ENCODE measurements around the gene FAM78A. TPM values are rescaled to one million over a fixed set of nuclear protein-coding genes. Genes with fewer than 3 reads are reported as not detected.

Gene FAM78A
- total RNA-seq, 1 experiment from 2014 or later: 0.40 TPM

DNA sequence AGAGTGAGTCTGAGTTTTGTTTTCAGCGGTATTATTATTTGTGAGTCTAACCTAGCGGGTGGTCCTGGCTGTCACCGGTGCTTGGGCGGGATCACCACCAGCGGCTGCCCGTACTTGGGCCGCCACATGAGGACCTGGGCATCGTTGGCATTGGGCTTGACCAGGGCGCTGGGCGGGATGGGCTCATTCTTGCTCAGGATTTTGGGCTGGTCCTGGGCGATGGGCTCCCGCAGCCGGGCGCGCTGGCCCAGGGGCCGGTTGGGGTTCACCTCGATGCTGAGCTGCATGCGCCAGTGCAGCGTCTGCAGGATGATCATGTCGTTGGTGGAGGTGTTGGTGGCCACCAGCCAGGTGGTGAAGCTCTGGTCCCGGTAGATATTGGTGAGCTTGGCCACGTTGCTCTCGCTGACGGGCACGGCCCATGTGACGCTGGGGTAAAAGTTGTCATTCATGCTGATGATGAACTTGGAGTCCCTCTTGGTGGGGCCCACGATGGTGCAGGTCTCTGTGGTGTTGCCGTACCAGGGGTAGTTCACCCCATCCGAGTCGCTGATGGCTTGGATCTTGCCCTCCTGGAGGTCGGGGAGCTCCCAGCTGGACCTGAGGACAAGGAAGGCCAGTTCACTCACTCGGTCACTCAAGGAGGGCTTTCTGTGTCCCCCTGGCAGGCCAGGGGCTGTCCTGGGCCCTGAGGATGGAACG is 15.4 kb downstream of the FAM78A start:
- H3K27ac Mint-ChIP-seq (ENCODE audit: low read depth, unreplicated experiment): no peak overlapping the region
- H3K27me3 Mint-ChIP-seq (ENCODE audit: insufficient read depth, unreplicated experiment): no peaks in the 10 kb centered on the region

DNA sequence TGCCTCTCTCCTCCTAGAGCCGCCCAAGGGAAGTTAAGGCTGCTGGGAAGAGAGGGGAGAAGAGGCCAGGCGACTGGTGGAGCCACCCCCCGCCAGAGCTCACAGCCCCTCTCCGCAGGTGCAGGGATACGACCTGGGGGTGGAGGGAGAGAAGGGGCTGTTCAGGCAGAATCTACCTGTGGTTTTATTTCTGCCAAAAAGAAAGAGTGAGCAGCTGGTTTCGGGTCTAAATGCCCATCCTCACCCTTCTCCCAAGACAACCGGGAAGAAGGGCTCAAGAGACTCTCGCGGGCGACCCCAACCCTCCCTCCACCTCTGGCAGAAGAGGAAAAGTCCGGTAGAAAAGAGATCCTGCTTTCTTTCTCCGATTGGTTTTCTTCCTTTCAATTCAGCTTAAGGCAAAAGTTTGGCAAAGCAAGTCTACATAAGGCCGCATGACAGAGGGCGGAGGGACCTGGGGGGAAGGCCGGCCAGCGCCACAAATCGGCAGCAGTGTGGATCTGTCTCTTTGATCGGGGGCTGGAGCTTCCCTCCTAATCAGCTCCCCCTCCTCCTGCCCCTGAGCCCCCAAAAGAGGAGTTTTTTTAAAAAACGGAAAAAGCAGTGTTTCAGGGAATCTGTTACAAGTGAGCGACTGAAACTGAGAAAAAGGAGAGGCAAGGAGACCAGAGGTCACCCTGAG is 16.3 kb downstream of the FAM78A start:
- no TSS peak for BruUV-seq (replicated peaks)
- no peaks in the 10 kb centered on the region for H3K9me3 Mint-ChIP-seq (ENCODE audit: unreplicated experiment)
- H3K27me3 Mint-ChIP-seq (ENCODE audit: insufficient read depth, unreplicated experiment): no peaks in the 10 kb centered on the region
- no peak overlapping the region for H3K27ac Mint-ChIP-seq (ENCODE audit: low read depth, unreplicated experiment)
- no peaks in the 10 kb centered on the region for H3K36me3 Mint-ChIP-seq (ENCODE audit: insufficient read depth, unreplicated experiment)
- CTCF ChIA-PET: interaction anchor here (1.7 kb wide), 1 partner anchor 82 kb away, joined by 4 read pairs; no protein-coding TSS in a partner anchor
- intact Hi-C loops (cut with micrococcal nuclease): no loop called here
- POLR2A ChIA-PET: no interaction called here
- no peak overlapping the region for H3K4me3 Mint-ChIP-seq (ENCODE audit: unreplicated experiment)
- H3K4me1 Mint-ChIP-seq (ENCODE audit: insufficient read depth, unreplicated experiment): peaks cover 7% of the 10 kb centered on the region
- TF ChIP-seq, protein P1, sequence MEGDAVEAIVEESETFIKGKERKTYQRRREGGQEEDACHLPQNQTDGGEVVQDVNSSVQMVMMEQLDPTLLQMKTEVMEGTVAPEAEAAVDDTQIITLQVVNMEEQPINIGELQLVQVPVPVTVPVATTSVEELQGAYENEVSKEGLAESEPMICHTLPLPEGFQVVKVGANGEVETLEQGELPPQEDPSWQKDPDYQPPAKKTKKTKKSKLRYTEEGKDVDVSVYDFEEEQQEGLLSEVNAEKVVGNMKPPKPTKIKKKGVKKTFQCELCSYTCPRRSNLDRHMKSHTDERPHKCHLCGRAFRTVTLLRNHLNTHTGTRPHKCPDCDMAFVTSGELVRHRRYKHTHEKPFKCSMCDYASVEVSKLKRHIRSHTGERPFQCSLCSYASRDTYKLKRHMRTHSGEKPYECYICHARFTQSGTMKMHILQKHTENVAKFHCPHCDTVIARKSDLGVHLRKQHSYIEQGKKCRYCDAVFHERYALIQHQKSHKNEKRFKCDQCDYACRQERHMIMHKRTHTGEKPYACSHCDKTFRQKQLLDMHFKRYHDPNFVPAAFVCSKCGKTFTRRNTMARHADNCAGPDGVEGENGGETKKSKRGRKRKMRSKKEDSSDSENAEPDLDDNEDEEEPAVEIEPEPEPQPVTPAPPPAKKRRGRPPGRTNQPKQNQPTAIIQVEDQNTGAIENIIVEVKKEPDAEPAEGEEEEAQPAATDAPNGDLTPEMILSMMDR (IDR thresholded peaks at IDR 0.05; ENCODE audit: unreplicated experiment): no peak
- no peak for DNase-seq (ENCODE audit: unreplicated experiment)

More for the DNA sequence above, 15.4 kb downstream of the FAM78A start:
- TF ChIP-seq, protein P1 (IDR thresholded peaks at IDR 0.05; ENCODE audit: unreplicated experiment): no peak
- intact Hi-C loops (cut with micrococcal nuclease): no loop called here
- DNase-seq (ENCODE audit: unreplicated experiment): no peak
- Mint-ChIP-seq H3K4me3 (ENCODE audit: unreplicated experiment) (no peak overlapping the region), H3K9me3 (ENCODE audit: unreplicated experiment) (no peaks in the 10 kb centered on the region), H3K36me3 (ENCODE audit: insufficient read depth, unreplicated experiment) (no peaks in the 10 kb centered on the region), H3K4me1 (ENCODE audit: insufficient read depth, unreplicated experiment) (peaks cover 5% of the 10 kb centered on the region)
- CTCF ChIA-PET: no interaction called here
- no TSS peak for BruUV-seq (replicated peaks)
- POLR2A ChIA-PET: no interaction called here

DNA sequence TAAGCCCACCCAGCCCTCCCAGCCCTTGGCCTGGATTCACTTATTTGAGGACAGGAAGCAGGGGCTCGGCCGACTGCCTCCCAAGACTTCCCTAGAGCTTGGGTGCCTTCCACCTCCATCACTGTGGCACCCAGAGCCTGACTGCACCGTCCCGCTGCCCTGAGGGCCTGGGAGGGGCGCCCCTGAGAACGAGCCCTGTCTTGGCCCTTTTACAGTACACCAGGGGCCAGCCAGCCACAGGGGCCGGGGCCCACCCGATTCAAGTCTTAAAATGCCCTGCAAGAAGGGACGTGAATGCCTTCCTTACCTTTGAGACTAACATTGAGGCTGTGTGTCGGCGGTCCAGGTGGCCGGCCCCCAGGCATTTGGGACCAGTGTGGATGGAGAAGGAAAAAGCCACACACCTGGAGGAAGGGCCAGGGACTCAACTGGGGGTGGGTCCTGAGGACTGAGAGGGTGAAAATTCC is 16.8 kb downstream of the FAM78A start:
- no peak for DNase-seq (ENCODE audit: unreplicated experiment)
- Mint-ChIP-seq H3K27me3 (ENCODE audit: insufficient read depth, unreplicated experiment) (no peaks in the 10 kb centered on the region), H3K4me3 (ENCODE audit: unreplicated experiment) (no peak overlapping the region), H3K4me1 (ENCODE audit: insufficient read depth, unreplicated experiment) (peaks cover 7% of the 10 kb centered on the region), H3K9me3 (ENCODE audit: unreplicated experiment) (no peaks in the 10 kb centered on the region), H3K36me3 (ENCODE audit: insufficient read depth, unreplicated experiment) (no peaks in the 10 kb centered on the region), H3K27ac (ENCODE audit: low read depth, unreplicated experiment) (no peak overlapping the region)
- ChIA-PET CTCF (interaction anchor here (1.7 kb wide), 1 partner anchor 82 kb away, joined by 4 read pairs; no protein-coding TSS in a partner anchor), POLR2A (interaction anchor here (0.6 kb wide), 1 partner anchor 42 kb away, joined by 3 read pairs; no protein-coding TSS in a partner anchor)
- no TSS peak for BruUV-seq (replicated peaks)
- TF ChIP-seq, protein P1 (IDR thresholded peaks at IDR 0.05; ENCODE audit: unreplicated experiment): no peak
- intact Hi-C loops (cut with micrococcal nuclease): no loop called here

DNA sequence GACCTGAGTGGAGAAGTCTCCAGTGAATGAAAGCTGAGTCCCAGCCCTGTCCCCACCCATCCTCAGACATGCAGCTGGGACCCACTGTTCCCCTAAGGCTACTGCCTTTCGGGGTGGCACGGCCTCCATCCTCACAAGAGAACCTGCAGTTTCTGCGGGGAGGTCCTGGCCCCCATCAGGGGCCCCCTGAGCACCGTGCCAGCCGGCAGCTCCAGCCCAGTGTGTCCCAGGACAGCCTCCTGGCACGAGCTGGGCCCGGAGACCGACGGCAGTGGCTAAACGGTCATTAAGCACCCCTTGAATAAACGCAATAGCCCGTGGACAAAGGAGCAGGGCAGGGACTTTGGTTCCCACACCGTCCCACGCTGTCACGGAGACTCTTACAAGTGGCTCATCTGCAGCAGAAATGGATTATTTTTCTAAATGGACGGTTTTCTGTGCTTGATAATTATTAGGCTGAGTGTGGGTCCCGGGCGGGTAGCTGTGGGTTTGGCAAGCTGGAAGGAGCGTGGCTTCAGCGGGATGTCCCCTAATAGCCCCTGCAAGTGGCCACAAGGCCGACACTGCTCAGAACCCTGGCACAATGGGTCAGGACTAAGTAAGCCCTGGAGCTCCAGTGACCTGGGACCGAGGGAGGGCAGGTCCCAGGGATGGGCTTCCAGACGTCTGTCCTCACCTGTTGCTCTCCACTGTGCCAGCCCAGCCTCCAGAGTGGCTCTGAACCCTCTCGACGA is 17.4 kb downstream of the FAM78A start:
- no peaks in the 10 kb centered on the region for H3K36me3 Mint-ChIP-seq (ENCODE audit: insufficient read depth, unreplicated experiment)
- TF ChIP-seq, protein P1 (IDR thresholded peaks at IDR 0.05; ENCODE audit: unreplicated experiment): no peak
- no peak for DNase-seq (ENCODE audit: unreplicated experiment)
- no peaks in the 10 kb centered on the region for H3K9me3 Mint-ChIP-seq (ENCODE audit: unreplicated experiment)
- no peak overlapping the region for H3K4me3 Mint-ChIP-seq (ENCODE audit: unreplicated experiment)
- CTCF ChIA-PET: interaction anchor here (1.7 kb wide), 1 partner anchor 81 kb away, joined by 4 read pairs; no protein-coding TSS in a partner anchor
- H3K27me3 Mint-ChIP-seq (ENCODE audit: insufficient read depth, unreplicated experiment): no peaks in the 10 kb centered on the region
- POLR2A ChIA-PET: interaction anchor here (0.6 kb wide), 1 partner anchor 42 kb away, joined by 3 read pairs; no protein-coding TSS in a partner anchor
- BruUV-seq (replicated peaks): no TSS peak
- H3K27ac Mint-ChIP-seq (ENCODE audit: low read depth, unreplicated experiment): no peak overlapping the region
- H3K4me1 Mint-ChIP-seq (ENCODE audit: insufficient read depth, unreplicated experiment): peaks cover 7% of the 10 kb centered on the region
- intact Hi-C loops (cut with micrococcal nuclease): no loop called here

Data from MCF 10A (cell line).